Measurements from ENCODE around the gene SRC.

GRCh38 chr20:37443596-37443995, 97.7 kb downstream of the SRC start:
- TF ChIP-seq CTCF (IDR thresholded peaks at IDR 0.05) (no peak), EP300 (IDR thresholded peaks at IDR 0.05) (no peak), POLR2AphosphoS5 (IDR thresholded peaks at IDR 0.05) (no peak)

Measured in suprapubic skin (tissue), 4 donors.